ENCODE measurements around the gene TBX22. TPM values are rescaled to one million over a fixed set of nuclear protein-coding genes. Genes with fewer than 3 reads are reported as not detected.
"Not testable (repeated sequence)": the region's sequence is repeated elsewhere in the genome, so short reads cannot be mapped to it uniquely, and the experiment has no call there.

Gene TBX22
- not detected for total RNA-seq

- DNase-seq (ENCODE audit: low spot score in 2 of 2) (no peak), ATAC-seq (no peak)
- H3K9me3 Mint-ChIP-seq, result peaks cover 0 to 4% of the 10 kb centered on the region in 2 donors
- H3K36me3 Mint-ChIP-seq, result no peaks in the 10 kb centered on the region
- no peak within 1 kb of the TSS for H3K27ac Mint-ChIP-seq
These were observed at the start of gene TBX22 for GRCh38 chrX:80014141-80014940. TSS of gene TBX22 (plus strand) at chrX:80014753. CDS start at chrX:80022270, 7,517 bp downstream.

GRCh38 chrX:79975605-79976004 is 38.9 kb upstream of the TBX22 start:
- H3K27ac Mint-ChIP-seq, result no peak overlapping the region
- no peak for DNase-seq (ENCODE audit: low spot score in 2 of 2)
- ATAC-seq, result no peak
- peaks cover 0 to 3% of the 10 kb centered on the region in 2 donors for H3K9me3 Mint-ChIP-seq
- H3K36me3 Mint-ChIP-seq, result no peaks in the 10 kb centered on the region

- ATAC-seq, result no peak
- DNase-seq (ENCODE audit: low spot score in 2 of 2), result no peak
These were observed 10.1 kb upstream of the TBX22 start for GRCh38 chrX:80004458-80004857.

GRCh38 chrX:80011522-80011921 is 3.0 kb upstream of the TBX22 start:
- DNase-seq (ENCODE audit: low spot score in 2 of 2) (no peak), ATAC-seq (no peak)
- Mint-ChIP-seq H3K36me3 (no peaks in the 10 kb centered on the region), H3K9me3 (peaks cover 0 to 4% of the 10 kb centered on the region in 2 donors), H3K27ac (no peak overlapping the region)

More at GRCh38 chrX:80004458-80004857, 10.1 kb upstream of the TBX22 start:
- Mint-ChIP-seq H3K27ac (no peak overlapping the region), H3K9me3 (no peaks in the 10 kb centered on the region), H3K36me3 (no peaks in the 10 kb centered on the region)

- Mint-ChIP-seq H3K9me3 (peaks cover 0 to 4% of the 10 kb centered on the region in 2 donors), H3K27ac (no peak overlapping the region), H3K36me3 (no peaks in the 10 kb centered on the region)
- ATAC-seq, result no peak
- no peak for DNase-seq (ENCODE audit: low spot score in 2 of 2)
These were observed 1.6 kb downstream of the TBX22 start for GRCh38 chrX:80016182-80016581.

GRCh38 chrX:80021621-80022020 is 7.1 kb downstream of the TBX22 start:
- no peak overlapping the region for H3K27ac Mint-ChIP-seq
- ATAC-seq, result no peak
- DNase-seq (ENCODE audit: low spot score in 2 of 2), result no peak
- H3K9me3 Mint-ChIP-seq, result no peaks in the 10 kb centered on the region
- no peaks in the 10 kb centered on the region for H3K36me3 Mint-ChIP-seq

- no peaks in the 10 kb centered on the region for H3K9me3 Mint-ChIP-seq
- no peak overlapping the region for H3K27ac Mint-ChIP-seq
- no peak for ATAC-seq
- DNase-seq (ENCODE audit: low spot score in 2 of 2), result no peak
- H3K36me3 Mint-ChIP-seq, result no peaks in the 10 kb centered on the region
These were observed 7.9 kb downstream of the TBX22 start for GRCh38 chrX:80022363-80023031.

GRCh38 chrX:80026116-80026515 is 11.6 kb downstream of the TBX22 start:
- DNase-seq (ENCODE audit: low spot score in 2 of 2) (no peak), ATAC-seq (no peak)
- Mint-ChIP-seq H3K27ac (no peak overlapping the region), H3K36me3 (no peaks in the 10 kb centered on the region), H3K9me3 (no peaks in the 10 kb centered on the region)

- not testable (repeated sequence) for H3K27ac Mint-ChIP-seq; H3K36me3 Mint-ChIP-seq; ATAC-seq; DNase-seq (ENCODE audit: low spot score in 2 of 2)
- H3K9me3 Mint-ChIP-seq, result peaks cover 6 to 12% of the 10 kb centered on the region in 2 donors
These were observed 51.6 kb downstream of the TBX22 start for GRCh38 chrX:80066156-80066555.

GRCh38 chrX:80075625-80076024 is 61.1 kb downstream of the TBX22 start:
- H3K36me3 Mint-ChIP-seq; H3K27ac Mint-ChIP-seq; H3K9me3 Mint-ChIP-seq; ATAC-seq; DNase-seq (ENCODE audit: low spot score in 2 of 2): not testable (repeated sequence)
